ENCODE measurements around the gene TTC7B. TPM values are rescaled to one million over a fixed set of nuclear protein-coding genes. Genes with fewer than 3 reads are reported as not detected.

The TTC7B gene
- total RNA-seq, 1 experiment from 2014 or later = 40.9 TPM

DNA sequence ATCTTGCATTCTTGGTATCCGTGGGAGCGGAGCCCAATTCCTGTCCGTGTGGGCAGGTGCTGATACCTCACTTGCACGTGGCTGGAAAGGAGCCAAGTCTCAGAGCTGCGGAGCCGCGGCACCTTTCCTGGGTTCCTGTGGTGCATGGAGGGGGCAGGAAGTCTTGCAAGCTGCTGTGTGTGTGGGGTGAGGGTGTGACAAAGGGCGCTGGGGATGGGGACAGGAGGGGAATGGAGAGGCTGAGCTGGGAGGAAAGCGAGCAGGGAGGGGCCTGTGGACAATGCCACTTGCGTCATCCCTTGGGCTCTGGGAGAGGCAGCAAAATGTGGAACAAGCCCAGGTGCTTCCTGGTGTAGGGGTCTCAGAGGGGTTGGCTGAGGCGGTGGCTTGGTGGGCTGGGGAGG, 332.7 kb downstream of the TTC7B start:
- CTCF ChIA-PET = no interaction called here
- Histone ChIP-seq H3K4me1 (ENCODE audit: control insufficient read depth, insufficient read depth, low read length) (no peaks in the 10 kb centered on the region), H3K4me3 (ENCODE audit: low read depth in 2 of 2, low read length in 2 of 2) (no peak overlapping the region), H3K27ac (ENCODE audit: low read length) (no peak overlapping the region), H3K36me3 (ENCODE audit: control insufficient read depth, insufficient read depth, low read length) (no peaks in the 10 kb centered on the region), H3K9me3 (ENCODE audit: control insufficient read depth, insufficient read depth, low read depth, low read length) (no peaks in the 10 kb centered on the region), H3K27me3 (ENCODE audit: control insufficient read depth, insufficient read depth, low read length) (no peaks in the 10 kb centered on the region)
- ATAC-seq = no peak
- no TSS peak for BruUV-seq (replicated peaks)
- in situ Hi-C loops (cut with HindIII; ENCODE audit: low pct_unique_long_range_greater_than_20kb, low sequenced_read_pairs) = no loop called here
- intact Hi-C loops (cut with micrococcal nuclease; ENCODE audit: unreplicated experiment) = no loop called here
- TF ChIP-seq TCF7L2 (IDR thresholded peaks at IDR 0.05; ENCODE audit: low read depth, low read length) = no peak
- TF ChIP-seq, protein P1, sequence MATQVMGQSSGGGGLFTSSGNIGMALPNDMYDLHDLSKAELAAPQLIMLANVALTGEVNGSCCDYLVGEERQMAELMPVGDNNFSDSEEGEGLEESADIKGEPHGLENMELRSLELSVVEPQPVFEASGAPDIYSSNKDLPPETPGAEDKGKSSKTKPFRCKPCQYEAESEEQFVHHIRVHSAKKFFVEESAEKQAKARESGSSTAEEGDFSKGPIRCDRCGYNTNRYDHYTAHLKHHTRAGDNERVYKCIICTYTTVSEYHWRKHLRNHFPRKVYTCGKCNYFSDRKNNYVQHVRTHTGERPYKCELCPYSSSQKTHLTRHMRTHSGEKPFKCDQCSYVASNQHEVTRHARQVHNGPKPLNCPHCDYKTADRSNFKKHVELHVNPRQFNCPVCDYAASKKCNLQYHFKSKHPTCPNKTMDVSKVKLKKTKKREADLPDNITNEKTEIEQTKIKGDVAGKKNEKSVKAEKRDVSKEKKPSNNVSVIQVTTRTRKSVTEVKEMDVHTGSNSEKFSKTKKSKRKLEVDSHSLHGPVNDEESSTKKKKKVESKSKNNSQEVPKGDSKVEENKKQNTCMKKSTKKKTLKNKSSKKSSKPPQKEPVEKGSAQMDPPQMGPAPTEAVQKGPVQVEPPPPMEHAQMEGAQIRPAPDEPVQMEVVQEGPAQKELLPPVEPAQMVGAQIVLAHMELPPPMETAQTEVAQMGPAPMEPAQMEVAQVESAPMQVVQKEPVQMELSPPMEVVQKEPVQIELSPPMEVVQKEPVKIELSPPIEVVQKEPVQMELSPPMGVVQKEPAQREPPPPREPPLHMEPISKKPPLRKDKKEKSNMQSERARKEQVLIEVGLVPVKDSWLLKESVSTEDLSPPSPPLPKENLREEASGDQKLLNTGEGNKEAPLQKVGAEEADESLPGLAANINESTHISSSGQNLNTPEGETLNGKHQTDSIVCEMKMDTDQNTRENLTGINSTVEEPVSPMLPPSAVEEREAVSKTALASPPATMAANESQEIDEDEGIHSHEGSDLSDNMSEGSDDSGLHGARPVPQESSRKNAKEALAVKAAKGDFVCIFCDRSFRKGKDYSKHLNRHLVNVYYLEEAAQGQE (IDR thresholded peaks at IDR 0.05; ENCODE audit: insufficient read depth in 1 of 2, low read depth in 2 of 2, low read length in 1 of 2) = no peak
- POLR2A ChIA-PET = no interaction called here
- no peak for DNase-seq (ENCODE audit: low read depth, low spot score)

DNA sequence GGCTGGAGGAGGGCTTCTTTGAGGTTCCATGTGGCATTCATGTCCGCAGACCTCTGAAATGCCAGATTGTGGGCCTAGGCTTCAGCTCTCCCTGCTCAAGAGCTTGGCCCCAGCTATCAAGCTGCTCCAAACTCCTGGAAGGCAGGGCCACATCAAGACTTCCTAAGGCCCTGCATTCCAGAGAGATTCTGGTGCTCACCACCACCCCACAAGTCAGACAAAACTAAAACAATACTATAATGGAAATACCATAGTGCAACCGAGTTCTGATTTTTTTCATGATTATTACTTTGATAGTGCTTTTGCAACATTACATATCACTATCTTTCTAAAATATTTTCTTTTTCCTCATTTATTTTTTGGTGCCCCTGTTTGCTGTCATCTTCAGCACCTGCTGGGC, 333.1 kb downstream of the TTC7B start:
- in situ Hi-C loops (cut with HindIII; ENCODE audit: low pct_unique_long_range_greater_than_20kb, low sequenced_read_pairs) = no loop called here
- no TSS peak for BruUV-seq (replicated peaks)
- DNase-seq (ENCODE audit: low read depth, low spot score) (no peak), ATAC-seq (no peak)
- intact Hi-C loops (cut with micrococcal nuclease; ENCODE audit: unreplicated experiment) = no loop called here
- H3K27me3 ChIP-seq (ENCODE audit: control insufficient read depth, insufficient read depth, low read length) = no peaks in the 10 kb centered on the region
- ChIA-PET POLR2A (no interaction called here), CTCF (no interaction called here)
- H3K9me3 ChIP-seq (ENCODE audit: control insufficient read depth, insufficient read depth, low read depth, low read length) = no peaks in the 10 kb centered on the region
- H3K4me1 ChIP-seq (ENCODE audit: control insufficient read depth, insufficient read depth, low read length) = no peaks in the 10 kb centered on the region
- no peaks in the 10 kb centered on the region for H3K36me3 ChIP-seq (ENCODE audit: control insufficient read depth, insufficient read depth, low read length)
- TF ChIP-seq SIN3A (IDR thresholded peaks at IDR 0.05; ENCODE audit: borderline replicate concordance, insufficient read depth, low read depth, low read length) (no peak), POLR2AphosphoS5 (IDR thresholded peaks at IDR 0.05; ENCODE audit: low read depth, low read length) (no peak), TCF7L2 (IDR thresholded peaks at IDR 0.05; ENCODE audit: low read depth, low read length) (no peak)
- TF ChIP-seq, protein P2, sequence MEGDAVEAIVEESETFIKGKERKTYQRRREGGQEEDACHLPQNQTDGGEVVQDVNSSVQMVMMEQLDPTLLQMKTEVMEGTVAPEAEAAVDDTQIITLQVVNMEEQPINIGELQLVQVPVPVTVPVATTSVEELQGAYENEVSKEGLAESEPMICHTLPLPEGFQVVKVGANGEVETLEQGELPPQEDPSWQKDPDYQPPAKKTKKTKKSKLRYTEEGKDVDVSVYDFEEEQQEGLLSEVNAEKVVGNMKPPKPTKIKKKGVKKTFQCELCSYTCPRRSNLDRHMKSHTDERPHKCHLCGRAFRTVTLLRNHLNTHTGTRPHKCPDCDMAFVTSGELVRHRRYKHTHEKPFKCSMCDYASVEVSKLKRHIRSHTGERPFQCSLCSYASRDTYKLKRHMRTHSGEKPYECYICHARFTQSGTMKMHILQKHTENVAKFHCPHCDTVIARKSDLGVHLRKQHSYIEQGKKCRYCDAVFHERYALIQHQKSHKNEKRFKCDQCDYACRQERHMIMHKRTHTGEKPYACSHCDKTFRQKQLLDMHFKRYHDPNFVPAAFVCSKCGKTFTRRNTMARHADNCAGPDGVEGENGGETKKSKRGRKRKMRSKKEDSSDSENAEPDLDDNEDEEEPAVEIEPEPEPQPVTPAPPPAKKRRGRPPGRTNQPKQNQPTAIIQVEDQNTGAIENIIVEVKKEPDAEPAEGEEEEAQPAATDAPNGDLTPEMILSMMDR (IDR thresholded peaks at IDR 0.05) = no peak
- TF ChIP-seq, protein P1 (IDR thresholded peaks at IDR 0.05; ENCODE audit: insufficient read depth in 1 of 2, low read depth in 2 of 2, low read length in 1 of 2) = no peak
- H3K4me3 ChIP-seq (ENCODE audit: low read depth in 2 of 2, low read length in 2 of 2) = no peak overlapping the region
- H3K27ac ChIP-seq (ENCODE audit: low read length) = no peak overlapping the region
